ENCODE measurements around the gene INHBE.

GRCh38 chr12:57429473-57430111, 25.5 kb upstream of the INHBE start:
- TF ChIP-seq ATF2 (CRISPR knock-in tag; IDR thresholded peaks at IDR 0.05; ENCODE audit: borderline replicate concordance, low read depth) (no peak), HMGA2 (CRISPR knock-in tag; IDR thresholded peaks at IDR 0.05) (no peak), ZNF232 (CRISPR knock-in tag; IDR thresholded peaks at IDR 0.05) (no peak), CTCF (IDR thresholded peaks at IDR 0.05) (no peak), ZSCAN18 (CRISPR knock-in tag; IDR thresholded peaks at IDR 0.05) (no peak)
- TF ChIP-seq, protein P1, sequence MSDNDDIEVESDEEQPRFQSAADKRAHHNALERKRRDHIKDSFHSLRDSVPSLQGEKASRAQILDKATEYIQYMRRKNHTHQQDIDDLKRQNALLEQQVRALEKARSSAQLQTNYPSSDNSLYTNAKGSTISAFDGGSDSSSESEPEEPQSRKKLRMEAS (CRISPR knock-in tag; IDR thresholded peaks at IDR 0.05): no peak
